Heart left ventricle (tissue), 16 donors: Measurements from ENCODE around the gene GJA9. TPM values are rescaled to one million over a fixed set of nuclear protein-coding genes. Genes with fewer than 3 reads are reported as not detected.

Experiments
- ATAC-seq, 4 donors: fragments of 200-7000 bp; cut with Tn5 transposase; one replicate each; pipeline ENCODE4 v1.9.1; 2020 to 2022; ENCODE audit warnings: moderate library complexity in 4 of 4, mild to moderate bottlenecking in 3 of 4, moderate number of reproducible peaks in 1 of 4
- DNase-seq, 5 donors: peaks; one replicate each; pipeline ENCODE4 v3.0.0-alpha.2; 2020
- H3K27ac ChIP-seq, 12 donors: fragments of 200-600 bp; sonication (generic) in 4 of 12; one replicate each; pipeline versions ENCODE4 v1.5.0 to v1.8.0; 2016 to 2022; ENCODE audit warnings: mild to moderate bottlenecking in 2 of 12
- H3K27me3 ChIP-seq, 9 donors: fragments of 200-600 bp; sonication (generic) in 2 of 9; one replicate each; pipeline versions ENCODE4 v1.5.1 to v1.8.0; 2016 to 2022; ENCODE audit warnings: mild to moderate bottlenecking in 3 of 9
- H3K36me3 ChIP-seq, 9 donors: fragments of 200-600 bp; sonication (generic) in 2 of 9; one replicate each; pipeline versions ENCODE4 v1.5.0 to v1.8.0; 2018 to 2022; ENCODE audit warnings: mild to moderate bottlenecking in 2 of 9
- H3K4me1 ChIP-seq, 12 donors: fragments of 200-600 bp; sonication (generic) in 4 of 12; one replicate each; pipeline versions ENCODE4 v1.5.0 to v1.8.0; 2016 to 2022; ENCODE audit warnings: mild to moderate bottlenecking in 3 of 12
- H3K4me3 ChIP-seq, 12 donors: fragments of 200-600 bp; sonication (generic) in 4 of 12; one replicate each; pipeline versions ENCODE4 v1.5.0 to v1.8.0; 2017 to 2022; ENCODE audit warnings: mild to moderate bottlenecking in 9 of 12, moderate library complexity in 4 of 12
- H3K9me3 ChIP-seq, 12 donors: fragments of 200-600 bp; sonication (generic) in 4 of 12; one replicate each; pipeline versions ENCODE4 v1.5.0 to v1.8.0; 2016 to 2022; ENCODE audit warnings: mild to moderate bottlenecking in 1 of 12
- CTCF ChIP-seq, 12 donors: fragments of 200-600 bp; sonication (generic) in 4 of 12; IDR thresholded peaks; one replicate each; pipeline versions ENCODE4 v1.5.0 to v1.8.0; 2018 to 2022; ENCODE audit warnings: antibody characterized with exemption in 12 of 12, mild to moderate bottlenecking in 5 of 12
- POLR2A ChIP-seq, 2 donors: fragments of 450-650 bp; IDR thresholded peaks; one replicate each; pipeline ENCODE4 v1.6.1; 2017; ENCODE audit warnings: antibody characterized with exemption in 2 of 2, mild to moderate bottlenecking in 2 of 2, moderate library complexity in 2 of 2
- WGBS, 4 donors: extraction: QIAGEN DNeasy Blood & Tissue Kit in 2 of 4; methylation state at CpG; one replicate each; pipeline versions ENCODE4 v1.1.5 to v1.1.7; 2013 to 2018; 5-methylcytosine and 5-hydroxymethylcytosine counted together
- intact Hi-C, 10 donors: fragments of 100-400 bp; cut with DNase I; formaldehyde crosslinking; loops; one replicate each; pipeline versions ENCODE4 v1.11.1 to v1.14.2; 2022
- polyA plus RNA-seq, 2 donors: library from polyadenylated mRNA; stranded (reverse); fragments of 200-250 nt; gene quantifications; one replicate each; pipeline ENCODE4 v1.2.3, GENCODE V29; 2013
- total RNA-seq, 9 donors: library from RNA; depleted of rRNA in 2 of 9; stranded (reverse); fragments of >200 nt in 2 of 9; fragmentation: NEBNext Ultra II Directional in 3 of 9; extraction: Animal tissue kit (Norgen Biotek cat#: 25700) in 3 of 9; gene quantifications; one replicate each; pipeline versions ENCODE4 v1.1.0 to v1.2.4, GENCODE V29; 2016 to 2023
- donor health status: ischemic (EF 13 %, LVEDD 7.1; RV severe dilation, severe dysfunction).
- donor health status: healthy with polysubstance abuse.
- donor health status: DM: no; HTN: yes; CAD: no.
- donor health status: DM: no; HTN: no; CAD: no.
- donor health status: ischemic (EF 25% LVEDD 6.9; RV normal size, moderate dysfunction).
- donor health status: ischemic (EF 25% LVEDD 5.7; RV mildly dilated, moderate dysfunction).
- donor health status: healthy.
- donor health status: DM: yes; HTN: yes; CAD: no.
- donor health status: ischemic (EF 35%, LVEDD 5.7; RV mildly dilated, moderate dysfunction).
- donor health status: nonischemic (EF 11% LVEDD 7.7; RV severe dilation, severe dysfunction).
- donor health status: DM: yes; HTN: yes; CAD: no.
- donor health status: PGD.
- donor health status: ischemic (EF 29% LVEDD 5.4; RV normal size, mild dysfunction).
- donor health status: nonischemic (EF 23%, LVEDD 6.1; RV moderate dilation, normal function).

The GJA9 gene
- total and polyA plus RNA-seq, 11 donors = 0.11 TPM; not detected in 10

DNA sequence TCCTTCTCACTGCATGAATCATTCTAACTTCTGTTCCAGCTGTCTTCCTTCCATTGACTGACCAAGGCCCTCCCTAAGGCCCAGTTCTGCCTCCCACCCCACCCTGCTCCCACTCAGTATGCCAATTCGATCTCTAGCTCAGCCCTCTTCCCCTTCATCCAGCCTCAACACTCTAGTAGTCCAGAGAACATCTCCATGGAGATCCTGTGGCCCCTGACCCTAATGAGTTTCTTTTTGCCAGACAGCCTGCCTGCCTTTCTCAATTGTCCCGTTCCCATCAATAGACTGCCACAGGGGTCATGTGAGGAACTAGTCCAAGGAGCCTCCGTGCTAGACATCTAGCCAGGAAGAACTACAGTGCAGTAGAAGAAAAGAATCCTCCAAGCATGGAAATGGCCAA, 48.2 kb downstream of the GJA9 start:
- intact Hi-C loops = loop anchor here in 9 of 10 donors (5.0 to 10.0 kb wide), 8 partner anchors 226 to 1238 kb away; partner anchors contain the start of genes POU3F1 (in 3 of the 9), GNL2 (in 1 of the 9) and SF3A3 (in 1 of the 9)
- Histone ChIP-seq H3K4me1 (peaks cover 0 to 9% (median 0%) of the 10 kb centered on the region in 12 donors), H3K27me3 (peaks cover 0 to 31% (median 0%) of the 10 kb centered on the region in 9 donors), H3K36me3 (peaks cover 0 to 11% (median 10%) of the 10 kb centered on the region in 9 donors), H3K4me3 (no peak overlapping the region), H3K9me3 (no peaks in the 10 kb centered on the region), H3K27ac (no peak overlapping the region)
- WGBS, 4 donors = 52 to 64% (median 59%) methylated on average over 3 of the region's 3 CpGs
- no peak for ATAC-seq
- no peak for DNase-seq
- TF ChIP-seq CTCF (IDR thresholded peaks at IDR 0.05) (no peak), POLR2A (IDR thresholded peaks at IDR 0.05) (no peak)

- Histone ChIP-seq H3K9me3 (no peaks in the 10 kb centered on the region), H3K36me3 (peaks cover 0 to 3% (median 2%) of the 10 kb centered on the region in 9 donors), H3K27ac (no peak overlapping the region), H3K27me3 (peaks cover 0 to 36% (median 0%) of the 10 kb centered on the region in 9 donors), H3K4me3 (no peak overlapping the region), H3K4me1 (peaks cover 0 to 9% (median 0%) of the 10 kb centered on the region in 12 donors)
- intact Hi-C loops = loop anchor here in 9 of 10 donors (5.0 to 10.0 kb wide), 8 partner anchors 225 to 1238 kb away; partner anchors contain the start of genes POU3F1 (in 3 of the 9), GNL2 (in 1 of the 9) and SF3A3 (in 1 of the 9)
- no peak for ATAC-seq
- DNase-seq = no peak
- TF ChIP-seq POLR2A (IDR thresholded peaks at IDR 0.05) (no peak), CTCF (IDR thresholded peaks at IDR 0.05) (no peak)
- WGBS, 4 donors = 80 to 85% (median 81%) methylated on average over 3 of the region's 3 CpGs
Measured at GRCh38 chr1:38832370-38832734, 49.0 kb downstream of the GJA9 start.

DNA sequence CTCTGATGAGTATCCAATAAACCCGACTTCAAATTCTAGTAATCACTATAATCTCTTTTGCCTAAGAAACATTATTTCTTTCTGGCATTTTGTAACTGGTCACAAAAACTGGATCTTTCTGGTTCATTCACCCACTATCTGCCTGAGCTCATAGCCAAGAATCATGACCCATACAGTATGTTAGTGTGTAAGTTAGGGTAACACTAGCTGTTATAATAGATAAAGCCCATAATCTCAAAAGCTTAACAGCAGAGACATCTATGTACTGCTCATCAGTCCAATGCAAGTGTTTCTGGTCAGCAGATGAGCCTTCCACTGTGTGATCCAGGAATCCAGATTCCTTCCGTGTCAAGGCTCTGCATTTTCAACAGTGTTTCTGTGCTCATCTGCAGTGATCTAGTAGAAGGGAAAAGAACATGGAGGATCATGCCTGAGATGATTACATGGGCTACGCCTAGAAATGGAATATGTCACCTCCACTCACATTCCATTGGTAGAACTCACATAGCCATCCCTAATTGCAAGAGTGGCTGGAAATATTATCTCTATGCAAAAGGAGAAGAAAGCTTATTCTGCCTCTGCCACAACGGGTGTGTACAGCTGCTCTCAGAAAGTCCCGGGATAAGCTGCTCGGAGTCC, 49.5 kb downstream of the GJA9 start:
- intact Hi-C loops = loop anchor here in 9 of 10 donors (5.0 to 10.0 kb wide), 8 partner anchors 225 to 1237 kb away; partner anchors contain the start of genes POU3F1 (in 3 of the 9), GNL2 (in 1 of the 9) and SF3A3 (in 1 of the 9)
- DNase-seq (no peak), ATAC-seq (no peak)
- H3K4me3 ChIP-seq = no peak overlapping the region
- no peak overlapping the region for H3K27ac ChIP-seq
- H3K9me3 ChIP-seq = no peaks in the 10 kb centered on the region
- H3K4me1 ChIP-seq = peaks cover 0 to 9% (median 0%) of the 10 kb centered on the region in 12 donors
- no peak for TF ChIP-seq CTCF (IDR thresholded peaks at IDR 0.05)
- TF ChIP-seq POLR2A (IDR thresholded peaks at IDR 0.05) = no peak
- no peaks in the 10 kb centered on the region for H3K36me3 ChIP-seq
- peaks cover 0 to 38% (median 0%) of the 10 kb centered on the region in 9 donors for H3K27me3 ChIP-seq
- WGBS, 4 donors = 67 to 72% (median 70%) methylated on average over 6 of the region's 6 CpGs

DNA sequence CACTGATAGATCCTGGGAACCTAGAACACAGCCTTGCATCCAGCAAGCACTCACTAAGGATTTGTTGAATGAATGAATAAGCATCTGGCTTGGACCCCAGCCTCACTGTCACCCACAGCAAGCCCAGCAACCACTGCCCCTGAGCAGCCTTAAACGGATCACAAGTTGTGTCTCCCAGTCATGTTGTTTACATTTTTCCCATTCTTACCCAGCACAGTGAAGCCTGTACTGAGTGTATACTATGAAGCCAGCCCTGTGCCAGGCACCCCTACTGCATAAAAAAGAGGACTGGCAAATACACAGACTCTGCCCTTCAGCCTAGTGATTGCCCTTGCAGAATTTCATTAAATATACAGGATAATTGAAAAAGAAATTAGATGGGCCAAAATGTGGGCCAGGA, 52.0 kb downstream of the GJA9 start:
- no peak for ATAC-seq
- TF ChIP-seq POLR2A (IDR thresholded peaks at IDR 0.05) (no peak), CTCF (IDR thresholded peaks at IDR 0.05) (no peak)
- no peak overlapping the region for H3K27ac ChIP-seq
- H3K9me3 ChIP-seq = no peaks in the 10 kb centered on the region
- H3K36me3 ChIP-seq = no peaks in the 10 kb centered on the region
- WGBS, 4 donors = 25 to 49% (median 38%) methylated on average over 1 of the region's 1 CpG
- intact Hi-C loops = no loop called here
- peaks cover 0 to 38% (median 0%) of the 10 kb centered on the region in 9 donors for H3K27me3 ChIP-seq
- no peak overlapping the region for H3K4me3 ChIP-seq
- H3K4me1 ChIP-seq = peaks cover 0 to under 1% (median 0%) of the 10 kb centered on the region in 12 donors
- no peak for DNase-seq
